K562 (cell line): Measurements from ENCODE around the gene RNF168. TPM values are rescaled to one million over a fixed set of nuclear protein-coding genes. Genes with fewer than 3 reads are reported as not detected.

Experiments
- GABPA ChIP-seq: fragments of 200-800 bp; sonication (Bioruptor generic); conservative IDR thresholded peaks from 2 replicates; pipeline ENCODE4 v1.6.1; 2016; ENCODE audit warnings: low read depth, missing genetic modification characterization, missing compliant biosample characterization
- GMEB1 ChIP-seq: fragments of 250-450 bp; sonication (Bioruptor Pico); IDR thresholded peaks from 2 replicates; pipeline ENCODE4 v1.4.0; 2020; ENCODE audit warnings: mild to moderate bottlenecking
- HNRNPL ChIP-seq: fragments of 200-400 bp; formaldehyde crosslinking; IDR thresholded peaks from 2 replicates; pipeline ENCODE4 v1.6.1; 2017; ENCODE audit warnings: low read depth, mild to moderate bottlenecking, low read length
- PHF21A ChIP-seq: fragments of 450-650 bp; IDR thresholded peaks from 2 replicates; pipeline ENCODE4 v1.6.1; 2017; ENCODE audit warnings: low read depth, borderline replicate concordance
- SMAD1 ChIP-seq: fragments of 150-350 bp; IDR thresholded peaks from 2 replicates; pipeline ENCODE4 v1.6.1; 2014; ENCODE audit warnings: low read length, low read depth; ENCODE audit not compliant: partially characterized antibody
- SMARCE1 ChIP-seq: fragments of 450-650 bp; IDR thresholded peaks from 2 replicates; pipeline ENCODE4 v1.7.1; 2016; ENCODE audit warnings: mild to moderate bottlenecking
- ZBTB1 ChIP-seq: sonication (generic); formaldehyde crosslinking; IDR thresholded peaks from 2 replicates; pipeline ENCODE4 v1.8.1; 2023; ENCODE audit warnings: missing genetic modification reagents, low read depth, mild to moderate bottlenecking, borderline replicate concordance
- ZKSCAN1 ChIP-seq: fragments of 150-350 bp; IDR thresholded peaks from 2 replicates; pipeline ENCODE4 v1.6.1; 2016; ENCODE audit warnings: low read depth, low read length
- ZNF384 ChIP-seq: IDR thresholded peaks from 2 replicates; pipeline ENCODE4 v1.6.1; 2012; ENCODE audit warnings: low read depth, low read length, improper control_type of control experiment
- polyA plus RNA-seq, 8 experiments: library from polyadenylated mRNA; depleted of rRNA in 4 of 8; stranded (reverse) in 5 of 8; unstranded in 3 of 8; fragments of >200 nt; fragmentation: Nextera tagmentation in 2 of 8; fragmentation: Illumina TruSeq in 1 of 8; extraction: Ambion mirVana in 2 of 8; extraction: Trizol in 1 of 8; gene quantifications; 2 replicates each; pipeline versions ENCODE4 v1.2.1 to v1.2.3, GENCODE V29; 2011 to 2014; ENCODE audit warnings: inconsistent platforms in 1 of 8, missing spikeins in 1 of 8
- total RNA-seq, 7 experiments: library from RNA; depleted of rRNA in 6 of 7; stranded (reverse); fragments of >200 nt in 6 of 7; fragmentation: Illumina TruSeq in 2 of 7; extraction: Trizol in 2 of 7; gene quantifications; 2 replicates each; pipeline versions ENCODE4 v1.2.1 to v1.2.3, GENCODE V29; 2011 to 2021; ENCODE audit warnings: low replicate concordance in 1 of 7

RNF168 gene
- total and polyA plus RNA-seq, 9 of the 15 experiments (the other 6 are each of a cell fraction or from before 2014, with no cell fraction given): 6.0 to 32.1 (median 16.6) TPM

GRCh38 chr3:196503196-196504076 lies at the start of gene RNF168 (continued):
- TF ChIP-seq SMARCE1: peak; percentile 49; the same call in 1 of the 2 replicates
- peak; percentile 90; the same call in 1 of the 2 replicates for TF ChIP-seq ZBTB1 (CRISPR knock-in tag)
- 0 out of 2 replicates have a peak, but pooled peaks have one; percentile 16 for TF ChIP-seq HNRNPL
- TF ChIP-seq GMEB1 (CRISPR knock-in tag): peak; percentile 53
- TF ChIP-seq SMAD1: peak; percentile 87
- TF ChIP-seq PHF21A: peak; percentile 48; the same call in 1 of the 2 replicates
- TF ChIP-seq ZNF384: no peak
- peak; percentile 20 for TF ChIP-seq ZKSCAN1
- peak; percentile 94 for TF ChIP-seq GABPA (tag)
- TF ChIP-seq, all 486 proteins: peak for 173
